ENCODE data around the gene YTHDF1. TPM values are rescaled to one million over a fixed set of nuclear protein-coding genes. Genes with fewer than 3 reads are reported as not detected.

Gene YTHDF1
- polyA plus RNA-seq, 2 of the 4 experiments (the other 2 are of a cell fraction) = 31.8 to 37.9 TPM

DNA sequence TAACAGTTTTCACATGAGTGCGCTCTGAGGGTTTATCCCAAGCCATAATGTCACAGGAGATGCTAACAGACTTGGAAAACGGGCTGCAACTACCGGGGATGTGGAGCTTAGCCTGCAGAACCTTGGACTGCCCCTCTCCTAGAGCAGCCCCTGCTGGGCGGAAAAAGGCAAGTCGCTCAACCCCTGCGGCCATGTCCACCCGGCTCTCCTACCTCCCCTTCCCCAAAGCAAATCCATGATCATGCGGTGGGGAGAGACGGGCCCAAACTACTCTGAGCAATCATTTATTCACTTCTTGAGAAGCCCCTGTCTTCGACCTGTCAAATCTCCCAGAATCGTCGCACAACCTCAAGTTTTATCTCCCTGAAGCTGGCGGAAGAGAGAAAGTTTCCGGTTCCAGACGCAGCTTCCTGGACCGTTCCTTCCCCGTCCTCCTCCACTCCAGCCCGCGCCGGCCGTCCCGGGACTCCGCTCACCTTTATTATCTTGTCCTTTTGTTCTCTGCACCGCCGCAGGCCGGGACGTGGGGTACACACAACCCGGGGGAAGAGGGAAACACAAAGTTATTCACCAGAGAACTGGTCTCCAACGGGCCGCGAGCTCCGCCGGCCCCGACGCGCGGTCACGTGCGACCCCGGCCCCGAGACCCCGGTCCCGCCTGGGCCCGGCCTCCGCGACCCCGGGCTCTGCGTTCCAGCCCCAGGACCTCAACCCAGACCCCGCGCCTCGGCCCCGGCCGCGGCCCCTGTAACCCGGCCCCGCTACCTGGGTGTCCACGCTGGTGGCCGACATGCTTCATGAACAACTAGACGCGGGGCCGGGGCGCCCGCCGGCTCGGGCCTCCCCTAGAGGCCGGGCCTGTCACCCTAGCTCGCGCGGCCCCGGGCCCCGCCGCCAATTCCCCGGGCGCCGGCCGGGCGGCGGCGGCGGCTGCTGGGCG is 560 bp downstream of the YTHDF1 start:
- H3K9me3 ChIP-seq = no peaks in the 10 kb centered on the region
- CTCF ChIA-PET = interaction anchor here (0.7 to 7.8 kb wide), 18 partner anchors 8 to 393 kb away, joined by 3 to 69 read pairs (median 7); partner anchors contain the start of gene BIRC7
- no peak for FAIRE-seq
- peaks cover 46% of the 10 kb centered on the region for H3K4me1 ChIP-seq
- POLR2A ChIA-PET = interaction anchor here (0.6 to 1.5 kb wide), 3 partner anchors 9 to 20 kb away, joined by 3 to 4 read pairs (median 3); partner anchors contain the start of gene BIRC7
- peak overlapping the region; percentile 95 for H3K4me3 ChIP-seq
- WGBS (ENCODE audit: missing lambda C conversion rate) = 4% methylated on average over 39 of the region's 81 CpGs
- peak; percentile 68 to 91 for DNase-seq (ENCODE audit: low read depth in 1 of 2, low spot score in 1 of 2)
- no peak for TF ChIP-seq CHD4 (IDR thresholded peaks at IDR 0.05; ENCODE audit: borderline replicate concordance)
- peak; percentile 42; the same call in 2 of the 3 replicates for TF ChIP-seq SMC3 (IDR thresholded peaks at IDR 0.05)
- TF ChIP-seq, protein P1, sequence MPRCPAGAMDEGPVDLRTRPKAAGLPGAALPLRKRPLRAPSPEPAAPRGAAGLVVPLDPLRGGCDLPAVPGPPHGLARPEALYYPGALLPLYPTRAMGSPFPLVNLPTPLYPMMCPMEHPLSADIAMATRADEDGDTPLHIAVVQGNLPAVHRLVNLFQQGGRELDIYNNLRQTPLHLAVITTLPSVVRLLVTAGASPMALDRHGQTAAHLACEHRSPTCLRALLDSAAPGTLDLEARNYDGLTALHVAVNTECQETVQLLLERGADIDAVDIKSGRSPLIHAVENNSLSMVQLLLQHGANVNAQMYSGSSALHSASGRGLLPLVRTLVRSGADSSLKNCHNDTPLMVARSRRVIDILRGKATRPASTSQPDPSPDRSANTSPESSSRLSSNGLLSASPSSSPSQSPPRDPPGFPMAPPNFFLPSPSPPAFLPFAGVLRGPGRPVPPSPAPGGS (IDR thresholded peaks at IDR 0.05) = no peak; the same call in 2 of the 3 replicates
- TF ChIP-seq RAD21 (conservative IDR thresholded peaks at IDR 0.05 in 1 of 2, IDR thresholded peaks at IDR 0.05 in 1 of 2) = peak; percentile 53 to 58; a peak in 4 of 5 replicates
- TF ChIP-seq, protein P2, sequence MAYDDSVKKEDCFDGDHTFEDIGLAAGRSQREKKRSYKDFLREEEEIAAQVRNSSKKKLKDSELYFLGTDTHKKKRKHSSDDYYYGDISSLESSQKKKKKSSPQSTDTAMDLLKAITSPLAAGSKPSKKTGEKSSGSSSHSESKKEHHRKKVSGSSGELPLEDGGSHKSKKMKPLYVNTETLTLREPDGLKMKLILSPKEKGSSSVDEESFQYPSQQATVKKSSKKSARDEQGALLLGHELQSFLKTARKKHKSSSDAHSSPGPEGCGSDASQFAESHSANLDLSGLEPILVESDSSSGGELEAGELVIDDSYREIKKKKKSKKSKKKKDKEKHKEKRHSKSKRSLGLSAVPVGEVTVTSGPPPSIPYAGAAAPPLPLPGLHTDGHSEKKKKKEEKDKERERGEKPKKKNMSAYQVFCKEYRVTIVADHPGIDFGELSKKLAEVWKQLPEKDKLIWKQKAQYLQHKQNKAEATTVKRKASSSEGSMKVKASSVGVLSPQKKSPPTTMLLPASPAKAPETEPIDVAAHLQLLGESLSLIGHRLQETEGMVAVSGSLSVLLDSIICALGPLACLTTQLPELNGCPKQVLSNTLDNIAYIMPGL (CRISPR knock-in tag; IDR thresholded peaks at IDR 0.05; ENCODE audit: borderline replicate concordance) = no peak
- TF ChIP-seq NFE2L2 (conservative IDR thresholded peaks at IDR 0.05; ENCODE audit: low read length) = no peak
- no peak for TF ChIP-seq ESRRA (IDR thresholded peaks at IDR 0.05; ENCODE audit: borderline replicate concordance, low read length)
- TF ChIP-seq, protein P3, sequence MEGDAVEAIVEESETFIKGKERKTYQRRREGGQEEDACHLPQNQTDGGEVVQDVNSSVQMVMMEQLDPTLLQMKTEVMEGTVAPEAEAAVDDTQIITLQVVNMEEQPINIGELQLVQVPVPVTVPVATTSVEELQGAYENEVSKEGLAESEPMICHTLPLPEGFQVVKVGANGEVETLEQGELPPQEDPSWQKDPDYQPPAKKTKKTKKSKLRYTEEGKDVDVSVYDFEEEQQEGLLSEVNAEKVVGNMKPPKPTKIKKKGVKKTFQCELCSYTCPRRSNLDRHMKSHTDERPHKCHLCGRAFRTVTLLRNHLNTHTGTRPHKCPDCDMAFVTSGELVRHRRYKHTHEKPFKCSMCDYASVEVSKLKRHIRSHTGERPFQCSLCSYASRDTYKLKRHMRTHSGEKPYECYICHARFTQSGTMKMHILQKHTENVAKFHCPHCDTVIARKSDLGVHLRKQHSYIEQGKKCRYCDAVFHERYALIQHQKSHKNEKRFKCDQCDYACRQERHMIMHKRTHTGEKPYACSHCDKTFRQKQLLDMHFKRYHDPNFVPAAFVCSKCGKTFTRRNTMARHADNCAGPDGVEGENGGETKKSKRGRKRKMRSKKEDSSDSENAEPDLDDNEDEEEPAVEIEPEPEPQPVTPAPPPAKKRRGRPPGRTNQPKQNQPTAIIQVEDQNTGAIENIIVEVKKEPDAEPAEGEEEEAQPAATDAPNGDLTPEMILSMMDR (IDR thresholded peaks at IDR 0.05) = peak; percentile 41
- TF ChIP-seq HDAC2 (IDR thresholded peaks at IDR 0.05) = no peak
- TF ChIP-seq, protein P4, sequence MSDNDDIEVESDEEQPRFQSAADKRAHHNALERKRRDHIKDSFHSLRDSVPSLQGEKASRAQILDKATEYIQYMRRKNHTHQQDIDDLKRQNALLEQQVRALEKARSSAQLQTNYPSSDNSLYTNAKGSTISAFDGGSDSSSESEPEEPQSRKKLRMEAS (IDR thresholded peaks at IDR 0.05) = no peak
- TF ChIP-seq EP300 (IDR thresholded peaks at IDR 0.05) = no peak
- no peak for TF ChIP-seq POLR2AphosphoS2 (conservative IDR thresholded peaks at IDR 0.05; ENCODE audit: low read length)
- TF ChIP-seq HOXB13 (CRISPR knock-in tag; IDR thresholded peaks at IDR 0.05; ENCODE audit: low read depth) = no peak
- TF ChIP-seq ZFP36 (IDR thresholded peaks at IDR 0.05; ENCODE audit: borderline replicate concordance, partially characterized antibody) = no peak
- TF ChIP-seq PHF8 (IDR thresholded peaks at IDR 0.05; ENCODE audit: borderline replicate concordance, low read depth) = no peak
- TF ChIP-seq, protein P5, sequence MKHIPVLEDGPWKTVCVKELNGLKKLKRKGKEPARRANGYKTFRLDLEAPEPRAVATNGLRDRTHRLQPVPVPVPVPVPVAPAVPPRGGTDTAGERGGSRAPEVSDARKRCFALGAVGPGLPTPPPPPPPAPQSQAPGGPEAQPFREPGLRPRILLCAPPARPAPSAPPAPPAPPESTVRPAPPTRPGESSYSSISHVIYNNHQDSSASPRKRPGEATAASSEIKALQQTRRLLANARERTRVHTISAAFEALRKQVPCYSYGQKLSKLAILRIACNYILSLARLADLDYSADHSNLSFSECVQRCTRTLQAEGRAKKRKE (CRISPR knock-in tag; IDR thresholded peaks at IDR 0.05; ENCODE audit: low read depth) = no peak
- TF ChIP-seq CHD2 (IDR thresholded peaks at IDR 0.05; ENCODE audit: low read length, partially characterized antibody) = no peak
- TF ChIP-seq SREBF2 (IDR thresholded peaks at IDR 0.05) = no peak
- no peak for TF ChIP-seq FOSL2 (IDR thresholded peaks at IDR 0.05)
- TF ChIP-seq FOSL2 (CRISPR knock-in tag; IDR thresholded peaks at IDR 0.05) = no peak
- no peak for TF ChIP-seq CBX2 (IDR thresholded peaks at IDR 0.05; ENCODE audit: borderline replicate concordance, low read depth)
- peak overlapping the region; percentile 96 to 97 for H3K27ac ChIP-seq
- H3K4me2 ChIP-seq = peak overlapping the region; percentile 92
- peak; percentile 55 to 72 for ATAC-seq
